Right renal pelvis (tissue), 4 donors: ENCODE results near the gene CDK5RAP2. TPM values are rescaled to one million over a fixed set of nuclear protein-coding genes. Genes with fewer than 3 reads are reported as not detected.

ENCODE experiments used
- DNase-seq, 4 donors: peaks; one replicate each; pipeline ENCODE4 v3.0.0-alpha.2; 2013; ENCODE audit warnings: low read depth in 4 of 4, low spot score in 3 of 4, missing footprints in 1 of 4
- polyA plus RNA-seq, 4 donors: library from polyadenylated mRNA; unstranded; fragments of 120-200 nt; gene quantifications; one replicate each; pipeline ENCODE4 v1.2.1, GENCODE V29; 2013; ENCODE audit not compliant: insufficient read length in 4 of 4

Gene CDK5RAP2
- polyA plus RNA-seq, 4 donors, result 50.2 to 58.7 (median 54.3) TPM

DNA sequence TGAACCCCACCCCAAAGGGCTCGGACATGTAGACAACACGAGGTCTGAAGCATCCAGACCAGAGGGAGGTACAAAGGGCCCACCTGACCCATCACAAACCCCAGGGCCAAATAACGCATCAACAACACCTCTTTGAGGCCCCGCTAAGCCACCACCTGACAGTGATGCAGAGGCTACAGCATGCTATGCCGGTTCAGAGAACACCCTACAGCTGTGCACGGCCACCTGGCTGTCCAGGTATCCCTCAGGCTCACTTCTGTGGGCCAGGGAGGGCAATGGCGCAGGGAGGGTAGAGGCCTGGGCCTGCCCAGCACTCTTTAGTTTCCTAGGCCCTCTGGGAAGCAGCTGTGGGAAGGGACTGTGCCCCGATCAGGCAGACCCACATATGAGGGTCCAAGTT lies 190.1 kb downstream of the CDK5RAP2 start:
- DNase-seq, result no peak

GRCh38 chr9:120389300-120389699 lies 190.7 kb downstream of the CDK5RAP2 start:
- no peak for DNase-seq

DNA sequence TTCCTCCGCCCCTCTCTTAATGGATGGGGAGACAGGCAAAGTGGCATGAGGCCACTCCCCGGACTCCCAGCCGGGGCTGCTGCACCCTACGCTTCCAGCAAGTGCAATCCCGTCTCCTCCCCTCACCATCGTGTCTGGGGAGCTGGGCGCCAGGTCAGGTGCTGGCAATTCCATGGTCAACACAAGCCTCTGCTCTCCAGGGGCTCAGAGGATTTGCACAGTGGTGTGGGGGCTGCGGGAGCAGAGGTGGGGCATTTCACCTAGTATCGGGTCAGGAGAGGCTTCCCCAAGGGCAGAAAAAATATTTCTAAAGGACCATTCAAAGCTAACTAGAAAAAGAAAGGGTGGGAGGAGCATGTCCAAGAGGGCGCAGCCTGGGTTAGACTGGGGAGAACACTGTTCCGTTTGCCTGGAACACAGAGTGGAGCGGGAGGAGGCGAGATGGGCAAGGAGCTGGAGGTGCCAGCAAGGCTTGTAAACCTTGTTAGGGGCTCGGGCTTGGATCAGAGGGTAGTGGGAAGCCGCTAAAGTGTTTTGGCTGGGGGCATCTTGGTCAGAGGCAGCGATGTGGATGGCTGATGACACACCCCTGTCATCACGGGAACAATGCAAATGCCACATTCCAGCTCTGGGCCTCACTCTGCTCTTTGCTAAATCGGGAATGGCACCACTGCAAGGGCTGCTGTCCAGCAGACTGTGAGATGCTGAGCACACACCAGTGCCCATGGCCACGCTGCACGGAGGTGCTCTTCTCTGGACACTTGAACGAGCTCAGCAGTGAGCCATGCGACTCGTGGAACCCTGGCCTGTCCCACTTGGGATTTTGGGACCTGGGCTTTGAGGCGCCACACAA lies 191.7 kb downstream of the CDK5RAP2 start:
- no peak for DNase-seq

DNA sequence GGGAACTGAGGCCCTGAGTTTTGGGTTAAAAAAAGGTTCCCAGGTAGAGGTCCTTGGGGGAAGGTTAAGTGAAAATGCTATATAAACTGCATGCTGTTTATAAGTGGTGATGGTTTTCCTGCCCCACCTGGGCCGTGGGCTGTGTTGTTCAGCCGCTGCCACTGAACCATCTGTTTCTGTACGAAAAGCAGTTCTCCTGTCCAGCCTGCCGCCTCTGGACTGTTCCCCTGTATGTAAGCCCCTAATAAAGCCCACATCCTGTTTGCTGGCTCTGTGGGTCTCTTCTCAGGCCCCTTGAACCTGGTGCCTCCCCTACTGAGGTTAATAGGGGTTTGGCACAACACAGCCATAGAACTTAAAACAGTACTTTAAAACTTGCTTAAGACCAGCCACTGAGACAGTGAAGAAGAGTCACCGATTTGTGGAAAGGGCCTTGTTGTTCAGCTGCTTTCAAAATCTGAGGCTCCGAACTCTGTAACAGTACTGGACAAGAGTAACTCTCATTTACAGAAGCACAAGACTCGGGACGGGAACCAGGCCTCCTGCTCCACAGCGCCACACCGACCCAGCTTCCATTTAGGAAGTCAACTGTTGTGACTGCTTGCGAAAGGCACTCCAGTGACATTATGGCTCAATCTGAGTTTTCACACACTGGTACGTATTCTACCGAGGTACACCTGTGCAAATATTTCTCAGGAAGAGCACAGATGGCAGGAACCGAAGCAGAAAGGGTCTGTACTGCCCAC lies 192.5 kb downstream of the CDK5RAP2 start:
- no peak for DNase-seq

DNA sequence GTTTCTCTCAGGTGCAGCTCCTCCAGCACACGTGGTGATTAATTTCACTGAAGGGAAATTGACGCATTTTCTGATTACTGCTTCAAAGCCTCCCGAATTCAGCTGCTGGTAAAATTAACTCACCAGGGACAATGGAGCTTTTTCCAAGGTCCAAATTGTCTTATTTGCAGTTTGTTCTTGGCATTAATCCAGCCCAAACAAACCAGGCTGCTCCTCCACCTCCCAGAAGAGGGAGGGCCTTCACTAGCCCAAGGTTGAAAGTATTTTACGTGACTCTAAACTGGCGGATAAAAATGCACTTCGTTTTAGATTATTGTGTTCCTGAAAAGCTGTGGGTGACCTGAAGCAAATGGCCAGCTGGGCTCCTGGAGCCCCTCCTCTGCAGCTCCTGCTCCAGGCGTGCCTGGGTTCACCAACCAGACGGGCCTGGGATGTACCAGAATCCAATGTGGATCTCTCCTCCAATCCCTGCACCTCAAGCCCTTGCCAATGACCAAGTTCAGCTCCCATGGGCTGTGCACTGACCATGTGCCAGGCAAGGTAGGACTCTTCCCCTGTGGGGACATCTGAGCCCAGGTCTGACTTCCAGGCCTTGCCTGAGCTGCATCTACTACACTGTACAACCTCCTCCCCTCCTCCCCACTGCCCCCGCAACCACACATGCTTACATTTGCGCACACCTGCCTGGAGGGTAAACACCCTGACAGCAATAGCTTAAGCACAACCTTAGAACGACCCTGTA lies 193.4 kb downstream of the CDK5RAP2 start:
- peak in 3 of 4 donors; percentile 20 to 28 (median 20) for DNase-seq

DNA sequence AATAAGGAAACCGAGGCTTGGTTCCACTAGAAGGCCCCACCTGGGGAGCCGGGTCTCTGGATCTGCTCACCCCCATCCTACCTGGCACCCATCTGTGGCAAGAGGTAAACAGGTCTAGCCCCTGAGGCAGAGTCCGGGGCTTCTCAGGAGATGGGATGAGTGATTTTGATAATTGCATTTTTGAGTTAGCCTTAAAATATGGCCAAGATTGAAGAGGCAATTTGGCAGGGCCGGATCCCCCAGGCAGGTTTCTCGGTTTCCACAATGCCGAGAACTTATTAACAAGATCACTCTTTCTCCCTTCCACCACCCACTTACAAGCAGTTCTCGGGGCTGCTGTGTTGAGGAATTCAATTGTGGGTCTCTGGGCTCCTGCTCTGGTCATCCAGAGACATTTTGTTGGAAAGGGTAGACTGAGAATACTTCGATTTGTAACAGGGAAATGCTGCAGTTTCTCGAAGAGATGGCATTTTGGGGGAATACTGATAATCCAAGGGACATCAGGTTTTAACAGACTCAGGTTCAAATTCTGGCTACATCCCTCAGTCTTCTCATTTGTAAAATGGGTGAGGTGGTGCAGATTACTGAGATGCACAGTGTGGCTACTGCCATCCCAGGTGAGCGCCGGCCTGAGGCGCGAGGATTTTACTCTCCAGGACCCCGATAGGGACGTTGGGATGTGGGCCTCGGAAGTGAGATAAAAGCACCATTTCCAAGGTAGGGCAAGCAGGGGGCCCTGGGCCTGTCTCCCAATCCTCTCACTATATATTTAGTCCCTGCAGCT lies 194.2 kb downstream of the CDK5RAP2 start:
- no peak for DNase-seq

DNA sequence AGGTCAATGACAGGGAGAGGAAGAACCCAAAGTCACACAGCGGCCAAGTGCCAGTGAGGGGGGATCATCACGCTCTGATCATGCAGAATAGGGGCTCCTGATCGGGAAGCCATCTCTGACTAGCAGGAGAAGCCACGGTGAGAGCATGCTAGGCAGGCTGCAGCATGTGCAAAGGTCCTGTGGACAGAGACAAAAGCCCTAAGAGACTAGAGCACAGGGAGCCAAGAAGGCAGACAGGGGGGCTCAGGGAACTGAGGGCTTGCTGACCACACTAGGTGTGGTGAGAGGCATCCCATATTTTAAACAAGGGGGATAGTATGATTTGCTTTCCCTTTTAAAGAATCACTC lies 195.1 kb downstream of the CDK5RAP2 start:
- no peak for DNase-seq

GRCh38 chr9:120383999-120384924 lies 195.7 kb downstream of the CDK5RAP2 start:
- no peak for DNase-seq

- DNase-seq, result no peak
Measured at GRCh38 chr9:120383611-120383998, 196.4 kb downstream of the CDK5RAP2 start.

DNA sequence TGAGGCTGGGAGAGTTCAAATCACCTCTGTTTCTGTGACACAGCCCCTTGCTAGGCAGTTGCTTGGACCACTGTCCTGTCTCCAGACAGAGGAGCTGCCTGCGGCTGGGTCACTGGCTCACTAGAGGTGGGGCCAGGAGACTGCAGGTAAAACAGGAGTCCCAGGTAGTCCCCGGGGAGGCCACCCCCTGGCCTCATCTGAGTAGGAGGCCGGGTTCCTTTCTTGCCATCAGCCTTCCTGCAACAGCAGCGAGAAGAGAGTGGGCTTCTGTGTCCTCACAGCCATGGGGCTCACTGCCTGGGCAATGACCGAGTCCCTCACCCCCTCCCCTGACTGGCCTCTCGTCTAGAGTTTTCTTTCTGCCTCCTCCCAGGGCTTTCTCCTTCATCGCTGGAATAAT lies 197.5 kb downstream of the CDK5RAP2 start:
- no peak for DNase-seq

GRCh38 chr9:120381839-120382238 lies 198.1 kb downstream of the CDK5RAP2 start:
- DNase-seq, result no peak

DNA sequence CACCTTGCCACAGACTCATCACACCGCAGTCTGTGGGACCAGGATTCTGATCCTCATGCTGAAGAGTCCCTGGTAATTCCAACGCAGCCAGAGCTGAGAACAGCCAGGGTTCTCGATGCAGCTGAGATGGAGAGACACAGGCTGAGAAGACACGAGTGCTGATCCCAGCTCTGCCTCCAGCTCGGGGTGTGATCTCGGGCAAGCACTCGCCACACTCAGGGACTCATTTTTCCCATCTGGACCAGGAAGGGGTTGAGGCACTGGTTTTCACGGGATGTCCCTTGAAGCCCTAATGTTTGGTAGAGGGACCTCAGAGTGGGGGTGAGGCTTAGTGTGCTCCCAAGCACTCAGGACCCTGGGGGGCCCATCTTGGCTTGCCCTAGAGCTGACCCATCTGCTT lies 200.4 kb downstream of the CDK5RAP2 start:
- no peak for DNase-seq

- no peak for DNase-seq
Measured at GRCh38 chr9:120378680-120379079, 201.3 kb downstream of the CDK5RAP2 start.

DNA sequence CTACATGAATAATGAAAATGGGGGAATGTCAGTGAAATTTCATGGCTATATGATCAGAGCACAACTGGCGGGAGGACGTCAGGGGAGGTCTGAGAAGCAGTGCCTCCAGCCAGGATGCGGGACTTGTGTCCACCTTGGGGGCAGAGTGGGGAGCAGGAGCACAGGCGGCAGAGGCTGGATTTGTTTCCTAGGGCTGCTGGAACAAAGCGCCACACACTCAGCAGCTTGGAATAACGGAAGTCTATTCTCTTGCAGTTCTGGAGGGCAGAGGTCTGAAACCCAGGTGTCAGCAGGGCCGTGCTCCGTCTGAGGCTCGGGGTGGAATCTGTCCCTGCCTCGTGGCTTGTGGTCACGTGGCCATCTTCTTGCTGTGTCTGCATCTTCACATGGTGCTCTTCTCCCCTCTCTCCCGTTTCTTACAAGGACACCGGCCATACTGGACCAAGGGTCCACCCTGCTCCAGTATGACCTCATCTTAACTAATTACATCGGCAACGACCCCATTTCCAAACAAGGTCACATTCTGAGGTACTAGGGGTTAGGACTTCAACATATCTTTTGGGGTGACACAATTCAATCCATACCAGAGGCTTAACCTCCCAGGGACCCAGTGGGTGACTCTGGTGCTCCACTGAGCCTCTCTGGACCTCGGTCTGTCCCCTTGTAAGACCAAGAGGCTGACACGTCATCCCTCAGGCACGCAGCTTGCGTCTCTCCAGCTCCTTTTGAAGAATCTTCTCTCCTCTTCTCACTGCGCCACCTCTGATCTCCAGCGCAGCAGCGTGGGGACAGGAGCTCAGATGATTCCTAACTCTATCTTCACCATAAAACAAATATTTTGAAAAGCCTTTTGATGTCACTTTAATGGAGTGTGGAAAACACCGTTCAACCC lies 202.5 kb downstream of the CDK5RAP2 start:
- no peak for DNase-seq

DNA sequence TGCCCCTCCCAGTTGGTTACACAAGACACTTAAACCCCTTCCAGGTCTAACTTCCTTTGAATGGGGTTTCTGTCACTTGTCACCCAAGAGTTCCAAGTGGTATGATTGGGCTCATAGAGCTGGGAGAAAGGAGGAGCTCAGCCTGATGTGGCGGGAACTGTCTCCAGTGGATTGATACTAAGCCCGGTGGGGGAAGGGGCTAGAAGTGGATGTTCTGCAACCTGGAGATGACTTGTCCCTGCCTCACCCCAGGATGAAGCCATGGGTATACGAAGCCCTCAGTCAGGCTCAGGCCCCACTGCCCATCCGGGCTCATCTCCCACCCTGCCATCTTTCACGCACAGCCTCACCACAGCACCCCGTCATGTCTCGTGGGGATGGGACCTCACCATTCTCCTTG lies 203.9 kb downstream of the CDK5RAP2 start:
- no peak for DNase-seq

GRCh38 chr9:120375316-120375715 lies 204.7 kb downstream of the CDK5RAP2 start:
- DNase-seq, result no peak

DNA sequence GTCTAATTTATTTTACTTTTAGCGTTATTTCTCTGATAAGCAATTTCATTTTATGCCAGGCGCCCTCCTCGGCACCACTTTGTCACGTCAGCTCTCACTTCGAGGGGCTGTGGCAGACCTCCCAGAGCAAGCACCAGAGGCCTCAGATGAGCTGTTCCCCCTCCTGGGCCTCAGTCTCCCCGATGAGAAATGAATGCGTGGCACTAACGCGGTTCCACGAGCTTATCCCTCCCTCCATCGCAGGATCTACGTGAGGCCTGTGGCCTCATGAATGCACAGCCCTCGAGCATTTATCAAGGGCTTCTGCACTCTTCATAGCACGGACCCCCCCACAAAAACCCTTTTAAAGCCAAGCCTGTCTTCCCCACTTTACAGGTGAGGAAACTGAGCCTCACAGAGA lies 205.2 kb downstream of the CDK5RAP2 start:
- DNase-seq, result no peak

DNA sequence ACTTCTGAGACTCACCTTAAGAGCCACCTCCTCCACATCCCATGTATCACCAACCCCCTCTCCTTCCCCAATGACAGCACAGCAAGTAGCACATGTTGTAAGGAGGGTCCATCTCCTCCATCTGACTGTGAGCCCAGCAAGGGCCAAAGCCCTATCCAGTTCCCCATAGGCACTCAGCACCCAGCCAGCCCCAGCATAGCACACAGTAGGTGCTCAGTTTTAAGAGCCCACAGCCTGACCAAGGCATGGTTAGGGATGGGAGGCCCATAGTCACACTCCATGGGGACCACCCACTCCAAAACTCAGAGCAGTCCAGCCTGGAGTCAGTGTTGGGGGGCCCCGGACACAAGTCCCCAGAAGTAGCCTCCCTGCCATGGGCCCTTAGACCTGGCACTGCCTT lies 205.7 kb downstream of the CDK5RAP2 start:
- no peak for DNase-seq

GRCh38 chr9:120372040-120372439 lies 207.9 kb downstream of the CDK5RAP2 start:
- no peak for DNase-seq
